HL-60/S4 treated with phorbol 12-myristate 13-acetate at 8.2 ng/mL for 4 days and 3 days (cell line): ENCODE measurements around the gene DACH1.

Experiments used
- in situ Hi-C: fragments of 300-500 bp; cut with MboI; formaldehyde crosslinking; loops from 2 replicates; pipeline ENCODE4 v1.15.0; 2022; ENCODE audit warnings: low sequenced_read_pairs

The DACH1 gene

GRCh38 chr13:71632721-71633120, 234.3 kb downstream of the DACH1 start:
- in situ Hi-C loops, result no loop called here

- in situ Hi-C loops, result no loop called here
Measured at GRCh38 chr13:71632206-71632605, 234.8 kb downstream of the DACH1 start.

GRCh38 chr13:71629167-71629566, 237.8 kb downstream of the DACH1 start:
- in situ Hi-C loops, result no loop called here

- in situ Hi-C loops, result no loop called here
Measured at GRCh38 chr13:71626421-71627117, 240.4 kb downstream of the DACH1 start.

GRCh38 chr13:71625694-71626093, 241.3 kb downstream of the DACH1 start:
- in situ Hi-C loops, result no loop called here

GRCh38 chr13:71624653-71625600, 242.1 kb downstream of the DACH1 start:
- in situ Hi-C loops, result no loop called here

- in situ Hi-C loops, result no loop called here
Measured at GRCh38 chr13:71621174-71622124, 245.6 kb downstream of the DACH1 start.

GRCh38 chr13:71619096-71619495, 247.9 kb downstream of the DACH1 start:
- in situ Hi-C loops, result no loop called here

GRCh38 chr13:71618159-71618558, 248.8 kb downstream of the DACH1 start:
- in situ Hi-C loops, result no loop called here

- in situ Hi-C loops, result no loop called here
Measured at GRCh38 chr13:71617265-71617664, 249.7 kb downstream of the DACH1 start.

- in situ Hi-C loops, result no loop called here
Measured at GRCh38 chr13:71613066-71613745, 253.8 kb downstream of the DACH1 start.

GRCh38 chr13:71611292-71611691, 255.7 kb downstream of the DACH1 start:
- in situ Hi-C loops, result no loop called here

- in situ Hi-C loops, result no loop called here
Measured at GRCh38 chr13:71610876-71611275, 256.1 kb downstream of the DACH1 start.

GRCh38 chr13:71609271-71609670, 257.7 kb downstream of the DACH1 start:
- in situ Hi-C loops, result no loop called here

GRCh38 chr13:71607575-71607974, 259.4 kb downstream of the DACH1 start:
- in situ Hi-C loops, result no loop called here

- in situ Hi-C loops, result no loop called here
Measured at GRCh38 chr13:71606818-71607217, 260.2 kb downstream of the DACH1 start.

- in situ Hi-C loops, result no loop called here
Measured at GRCh38 chr13:71605744-71606143, 261.3 kb downstream of the DACH1 start.

GRCh38 chr13:71603255-71603654, 263.7 kb downstream of the DACH1 start:
- in situ Hi-C loops, result no loop called here

GRCh38 chr13:71602344-71602743, 264.7 kb downstream of the DACH1 start:
- in situ Hi-C loops, result no loop called here

GRCh38 chr13:71597150-71597549, 269.9 kb downstream of the DACH1 start:
- in situ Hi-C loops, result no loop called here
